Measurements from ENCODE around the gene OR1E1.

Gene OR1E1

GRCh38 chr17:3389791-3390190 is 8.4 kb downstream of the OR1E1 start:
- no peak for ATAC-seq (ENCODE audit: insufficient read depth, low read depth)
- no peaks in the 10 kb centered on the region for H3K27me3 ChIP-seq (ENCODE audit: insufficient read depth, low read length, poor library complexity)

GRCh38 chr17:3385869-3386816 is 12.1 kb downstream of the OR1E1 start, which contains the start of gene OR3A2:
Gene OR3A2 (minus strand): TSS chr17:3386308.
- Histone ChIP-seq H3K4me1 (ENCODE audit: insufficient read depth, low read length) (no peaks in the 10 kb centered on the region), H3K4me3 (ENCODE audit: low read depth in 1 of 2, low read length in 2 of 2) (no peak within 1 kb of the TSS), H3K9me3 (ENCODE audit: insufficient read depth, low read length, severe bottlenecking) (no peaks in the 10 kb centered on the region), H3K27me3 (ENCODE audit: insufficient read depth, low read length, poor library complexity) (no peaks in the 10 kb centered on the region), H3K27ac (ENCODE audit: low read length) (no peak within 1 kb of the TSS), H2AFZ (ENCODE audit: low read depth, low read length) (no peak within 1 kb of the TSS), H3K79me2 (ENCODE audit: insufficient read depth, low read length) (no peaks in the 10 kb centered on the region), H4K20me1 (ENCODE audit: insufficient read depth, low read length) (no peaks in the 10 kb centered on the region), H3K4me2 (ENCODE audit: insufficient read depth, low read length) (no peak within 1 kb of the TSS), H3K36me3 (ENCODE audit: insufficient read depth, low read length) (no peaks in the 10 kb centered on the region), H3K9ac (ENCODE audit: low read depth, low read length) (no peak within 1 kb of the TSS)
- DNase-seq (no peak), ATAC-seq (ENCODE audit: insufficient read depth, low read depth) (no peak)
- TF ChIP-seq EZH2 (IDR thresholded peaks at IDR 0.05; ENCODE audit: borderline replicate concordance, low read depth, low read length, severe bottlenecking): no peak
- no peak for TF ChIP-seq CTCF (IDR thresholded peaks at IDR 0.05; ENCODE audit: borderline replicate concordance, extremely low read depth, low read length, poor library complexity, severe bottlenecking)

More at GRCh38 chr17:3389791-3390190, 8.4 kb downstream of the OR1E1 start:
- H2AFZ ChIP-seq (ENCODE audit: low read depth, low read length): no peak overlapping the region
- H3K36me3 ChIP-seq (ENCODE audit: insufficient read depth, low read length): no peaks in the 10 kb centered on the region
- H3K9me3 ChIP-seq (ENCODE audit: insufficient read depth, low read length, severe bottlenecking): no peaks in the 10 kb centered on the region
- no peaks in the 10 kb centered on the region for H4K20me1 ChIP-seq (ENCODE audit: insufficient read depth, low read length)
- no peak for DNase-seq
- H3K9ac ChIP-seq (ENCODE audit: low read depth, low read length): no peak overlapping the region
- no peaks in the 10 kb centered on the region for H3K79me2 ChIP-seq (ENCODE audit: insufficient read depth, low read length)
- H3K27ac ChIP-seq (ENCODE audit: low read length): no peak overlapping the region
- H3K4me3 ChIP-seq (ENCODE audit: low read depth in 1 of 2, low read length in 2 of 2): no peak overlapping the region
- no peak overlapping the region for H3K4me2 ChIP-seq (ENCODE audit: insufficient read depth, low read length)
- no peak for TF ChIP-seq EZH2 (IDR thresholded peaks at IDR 0.05; ENCODE audit: borderline replicate concordance, low read depth, low read length, severe bottlenecking)
- TF ChIP-seq CTCF (IDR thresholded peaks at IDR 0.05; ENCODE audit: borderline replicate concordance, extremely low read depth, low read length, poor library complexity, severe bottlenecking): no peak
- H3K4me1 ChIP-seq (ENCODE audit: insufficient read depth, low read length): no peaks in the 10 kb centered on the region

GRCh38 chr17:3381957-3382356 is 16.3 kb downstream of the OR1E1 start:
- TF ChIP-seq EZH2 (IDR thresholded peaks at IDR 0.05; ENCODE audit: borderline replicate concordance, low read depth, low read length, severe bottlenecking): no peak
- TF ChIP-seq CTCF (IDR thresholded peaks at IDR 0.05; ENCODE audit: borderline replicate concordance, extremely low read depth, low read length, poor library complexity, severe bottlenecking): no peak
- no peak overlapping the region for H3K4me3 ChIP-seq (ENCODE audit: low read depth in 1 of 2, low read length in 2 of 2)
- H3K79me2 ChIP-seq (ENCODE audit: insufficient read depth, low read length): no peaks in the 10 kb centered on the region
- H4K20me1 ChIP-seq (ENCODE audit: insufficient read depth, low read length): no peaks in the 10 kb centered on the region
- no peaks in the 10 kb centered on the region for H3K36me3 ChIP-seq (ENCODE audit: insufficient read depth, low read length)
- no peak overlapping the region for H3K4me2 ChIP-seq (ENCODE audit: insufficient read depth, low read length)
- ATAC-seq (ENCODE audit: insufficient read depth, low read depth) (no peak), DNase-seq (no peak)
- no peak overlapping the region for H2AFZ ChIP-seq (ENCODE audit: low read depth, low read length)
- no peaks in the 10 kb centered on the region for H3K9me3 ChIP-seq (ENCODE audit: insufficient read depth, low read length, severe bottlenecking)
- no peak overlapping the region for H3K9ac ChIP-seq (ENCODE audit: low read depth, low read length)
- no peak overlapping the region for H3K27ac ChIP-seq (ENCODE audit: low read length)
- no peaks in the 10 kb centered on the region for H3K4me1 ChIP-seq (ENCODE audit: insufficient read depth, low read length)
- no peaks in the 10 kb centered on the region for H3K27me3 ChIP-seq (ENCODE audit: insufficient read depth, low read length, poor library complexity)

All from DND-41 (cell line).